K562 (cell line): ENCODE results near the gene IL26. TPM values are rescaled to one million over a fixed set of nuclear protein-coding genes. Genes with fewer than 3 reads are reported as not detected.

Source experiments
- ATAC-seq: fragments of 200-7000 bp; cut with Tn5 transposase; 3 replicates; pipeline ENCODE4 v1.9.1; 2020; ENCODE audit warnings: moderate library complexity
- BruUV-seq: library from RNA; stranded (reverse); fragments of 400-500 nt; replicated peaks from 2 replicates; lab custom pipeline; 2021; lab: Mats Ljungman, UMichigan
- CTCF ChIA-PET: fragments of 300-600 bp; formaldehyde crosslinking; extraction: SDS; loops from one replicate; lab custom pipeline; 2021; ENCODE audit warnings: low intra/inter-chr PET ratio; lab: Yijun Ruan, JAX
- POLR2A ChIA-PET: fragments of 300-600, 350-650 bp; sonication (Branson Sonifier 250); formaldehyde crosslinking; extraction: SDS; loops from one replicate; lab custom pipeline; 2021; ENCODE audit warnings: antibody characterized with exemption, inconsistent platforms; lab: Yijun Ruan, JAX
- DNase-seq, 4 experiments: peaks; one replicate each; pipeline versions ENCODE4 v3.0.0 to v3.0.0-alpha.2; 2011 to 2018; ENCODE audit warnings: low spot score in 3 of 4, mixed read lengths in 3 of 4; ENCODE audit errors: extremely low read depth in 1 of 4
- FAIRE-seq: peaks from 2 replicates; lab custom pipeline; 2011; peaks lifted over from hg19 to GRCh38; lab: Jason Lieb, UNC
- H2AFZ ChIP-seq: 2 replicates; pipeline ENCODE4 v1.6.0; 2011; ENCODE audit warnings: low read depth, low read length, control low read depth, inconsistent platforms
- H3K27ac ChIP-seq: fragments of 200-600 bp; 3 replicates; pipeline ENCODE4 v1.8.0; 2011; ENCODE audit warnings: low read depth, mild to moderate bottlenecking, control low read depth, inconsistent platforms, low read length, moderate library complexity, mixed read lengths; ENCODE audit errors: extremely low read depth
- H3K27me3 ChIP-seq, 2 experiments: fragments of 300-600 bp in 1 of 2; 2 replicates in 1 of 2; 3 replicates in 1 of 2; pipeline versions ENCODE4 v1.6.0 to v1.8.0; 2011; ENCODE audit warnings: inconsistent platforms in 2 of 2, low read length in 2 of 2, mild to moderate bottlenecking in 1 of 2, mixed read lengths in 1 of 2, moderate library complexity in 1 of 2; ENCODE audit not compliant: control insufficient read depth in 2 of 2, insufficient read depth in 2 of 2
- H3K36me3 ChIP-seq: fragments of 300-600 bp; 3 replicates; pipeline ENCODE4 v1.8.0; 2011; ENCODE audit warnings: mild to moderate bottlenecking, low read length, inconsistent platforms; ENCODE audit not compliant: control insufficient read depth, insufficient read depth
- H3K4me1 ChIP-seq, 2 experiments: fragments of 200-600 bp in 1 of 2; replicated peaks in 1 of 2; 2 replicates in 1 of 2; 3 replicates in 1 of 2; pipeline versions ENCODE4 v1.5.1 to v1.8.0; 2011; ENCODE audit warnings: inconsistent platforms in 2 of 2, low read length in 2 of 2, mild to moderate bottlenecking in 1 of 2, mixed read lengths in 1 of 2, moderate library complexity in 1 of 2; ENCODE audit not compliant: control insufficient read depth in 2 of 2, insufficient read depth in 2 of 2
- H3K4me2 ChIP-seq: 2 replicates; pipeline ENCODE4 v1.6.1; 2011; ENCODE audit warnings: low read length, control low read depth, inconsistent platforms, mixed read lengths; ENCODE audit not compliant: insufficient read depth
- H3K4me3 ChIP-seq: fragments of 200-600 bp; sonication (generic), shearing (Covaris generic); 2 replicates; pipeline ENCODE4 v1.5.1; 2016; ENCODE audit warnings: control low read depth, inconsistent platforms
- H3K79me2 ChIP-seq: fragments of 200-600 bp; 3 replicates; pipeline ENCODE4 v1.8.0; 2011; ENCODE audit warnings: low read length, inconsistent platforms; ENCODE audit not compliant: control insufficient read depth, insufficient read depth
- H3K9ac ChIP-seq, 2 experiments: 2 replicates each; pipeline versions ENCODE4 v1.6.0 to v1.6.1; 2011; ENCODE audit warnings: low read depth in 2 of 2, low read length in 2 of 2, control low read depth in 1 of 2, inconsistent platforms in 1 of 2, mild to moderate bottlenecking in 1 of 2, mixed read lengths in 1 of 2; ENCODE audit not compliant: insufficient read depth in 1 of 2
- H3K9me1 ChIP-seq: one replicate; pipeline ENCODE4 v1.6.0; 2011; ENCODE audit warnings: inconsistent platforms, mild to moderate bottlenecking, low read length, moderate library complexity; ENCODE audit not compliant: control insufficient read depth, insufficient read depth
- H3K9me3 ChIP-seq: replicated peaks from 2 replicates; pipeline ENCODE4 v1.5.1; 2011; ENCODE audit warnings: low read depth, low read length, inconsistent platforms; ENCODE audit not compliant: control insufficient read depth, insufficient read depth
- H4K20me1 ChIP-seq: replicated peaks from 2 replicates; pipeline ENCODE4 v1.6.1; 2011; ENCODE audit warnings: low read length, inconsistent platforms, mixed read lengths; ENCODE audit not compliant: control insufficient read depth, insufficient read depth
- BACH1 ChIP-seq: fragments of 200-800 bp; sonication (Bioruptor generic); IDR thresholded peaks from 2 replicates; pipeline ENCODE4 v1.6.1; 2016; ENCODE audit warnings: missing genetic modification characterization, missing compliant biosample characterization
- C11orf30 ChIP-seq: fragments of 450-650 bp; IDR thresholded peaks from 2 replicates; pipeline ENCODE4 v1.6.1; 2016; ENCODE audit warnings: low read depth, mild to moderate bottlenecking
- GATA2 ChIP-seq: sonication (generic); formaldehyde crosslinking; IDR thresholded peaks from 2 replicates; pipeline ENCODE4 v1.4.0; 2020; ENCODE audit warnings: mild to moderate bottlenecking, missing genetic modification reagents
- HMGN3 ChIP-seq: IDR thresholded peaks from 2 replicates; pipeline ENCODE4 v1.6.1; 2011; ENCODE audit warnings: borderline replicate concordance, low read depth, mild to moderate bottlenecking, mixed read lengths, low read length; ENCODE audit not compliant: insufficient read length; ENCODE audit errors: extremely low read depth
- L3MBTL2 ChIP-seq: fragments of 450-650 bp; IDR thresholded peaks from 2 replicates; pipeline ENCODE4 v1.6.1; 2016; ENCODE audit warnings: mild to moderate bottlenecking, moderate library complexity
- NR1H2 ChIP-seq: sonication (generic); formaldehyde crosslinking; IDR thresholded peaks from 2 replicates; pipeline ENCODE4 v1.4.0; 2020; ENCODE audit warnings: mild to moderate bottlenecking, missing genetic modification reagents
- RFX5 ChIP-seq: IDR thresholded peaks from 2 replicates; pipeline ENCODE4 v1.6.1; 2011; ENCODE audit warnings: low read depth, mild to moderate bottlenecking, improper control_type of control experiment, low read length
- SMAD2 ChIP-seq: fragments of 150-350 bp; IDR thresholded peaks from 2 replicates; pipeline ENCODE4 v1.6.1; 2014; ENCODE audit warnings: low read depth, mild to moderate bottlenecking, low read length
- STAG1 ChIP-seq: sonication (generic); formaldehyde crosslinking; IDR thresholded peaks from 2 replicates; pipeline ENCODE4 v1.5.0; 2020; ENCODE audit warnings: missing genetic modification reagents, borderline replicate concordance
- WGBS: fragments of 100-300 bp; shearing (Covaris generic); methylation state at CpG from one replicate; pipeline ENCODE4 v1.1.6; 2016; ENCODE audit warnings: low coverage, mixed read lengths; ENCODE audit not compliant: insufficient coverage; ENCODE audit errors: missing lambda C conversion rate; 5-methylcytosine and 5-hydroxymethylcytosine counted together
- in situ Hi-C: fragments of 300-500 bp; cut with MboI; formaldehyde crosslinking; loops from 4 replicates; pipeline ENCODE4 v1.15.0; 2018; ENCODE audit warnings: inconsistent platforms, mixed read lengths
- intact Hi-C: fragments of 100-400 bp; cut with micrococcal nuclease; formaldehyde crosslinking; loops from 2 replicates; pipeline ENCODE4 v1.14.2; 2022
- polyA plus RNA-seq, 8 experiments: library from polyadenylated mRNA; depleted of rRNA in 4 of 8; stranded (reverse) in 5 of 8; unstranded in 3 of 8; fragments of >200 nt; fragmentation: Nextera tagmentation in 2 of 8; fragmentation: Illumina TruSeq in 1 of 8; extraction: Ambion mirVana in 2 of 8; extraction: Trizol in 1 of 8; gene quantifications; 2 replicates each; pipeline versions ENCODE4 v1.2.1 to v1.2.3, GENCODE V29; 2011 to 2014; ENCODE audit warnings: inconsistent platforms in 1 of 8, missing spikeins in 1 of 8
- total RNA-seq, 7 experiments: library from RNA; depleted of rRNA in 6 of 7; stranded (reverse); fragments of >200 nt in 6 of 7; fragmentation: Illumina TruSeq in 2 of 7; extraction: Trizol in 2 of 7; gene quantifications; 2 replicates each; pipeline versions ENCODE4 v1.2.1 to v1.2.3, GENCODE V29; 2011 to 2021; ENCODE audit warnings: low replicate concordance in 1 of 7
- TF ChIP-seq, protein P1 (sequence below): sonication (generic); formaldehyde crosslinking; IDR thresholded peaks from 2 replicates; pipeline ENCODE4 v1.8.0; 2022; ENCODE audit warnings: mild to moderate bottlenecking, missing genetic modification reagents
- TF ChIP-seq, protein P2 (sequence below): fragments of 250-450 bp; sonication (Bioruptor Pico); IDR thresholded peaks from 2 replicates; pipeline ENCODE4 v1.5.0; 2022; ENCODE audit warnings: mild to moderate bottlenecking
- TF ChIP-seq, protein P3 (sequence below): fragments of 450-650 bp; formaldehyde crosslinking; IDR thresholded peaks from 2 replicates; pipeline ENCODE4 v1.4.0; 2020; ENCODE audit warnings: mild to moderate bottlenecking, moderate library complexity
- TF ChIP-seq, protein P4 (sequence below): fragments of 450-650 bp; IDR thresholded peaks from 2 replicates; pipeline ENCODE4 v1.6.1; 2017; ENCODE audit warnings: antibody characterized with exemption, mild to moderate bottlenecking

IL26 gene
- total and polyA plus RNA-seq, 9 of the 15 experiments (the other 6 are each of a cell fraction or from before 2014, with no cell fraction given): not detected

DNA sequence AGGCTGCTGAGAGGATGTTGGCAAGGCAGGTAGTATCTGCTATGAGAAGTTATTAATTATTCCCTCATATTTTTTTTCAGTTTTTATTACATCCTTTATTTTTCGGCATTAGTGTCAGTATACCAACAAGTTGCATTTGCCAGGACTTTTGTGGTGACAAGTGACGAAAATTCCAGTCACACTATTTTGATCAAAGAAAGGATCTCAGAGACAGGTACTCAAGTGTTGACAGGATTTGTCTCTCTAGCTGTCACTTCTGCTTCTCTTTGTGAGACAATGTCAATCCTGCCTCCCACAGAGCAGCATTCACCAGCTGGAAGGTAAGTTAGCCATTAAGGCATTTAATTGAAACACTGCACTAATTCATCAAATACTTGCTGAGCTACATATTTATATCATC lies 48.0 kb downstream of the IL26 start:
- no peaks in the 10 kb centered on the region for H3K27me3 ChIP-seq
- ChIA-PET POLR2A (interaction anchor here (1.2 kb wide), 1 partner anchor 11 kb away, joined by 3 read pairs; no protein-coding TSS in a partner anchor), CTCF (no interaction called here)
- H3K36me3 ChIP-seq: no peaks in the 10 kb centered on the region
- intact Hi-C loops: no loop called here
- TF ChIP-seq C11orf30 (no peak), RFX5 (no peak), STAG1 (CRISPR knock-in tag) (no peak), GATA2 (no peak), BACH1 (tag) (no peak), SMAD2 (no peak), NR1H2 (CRISPR knock-in tag) (no peak), HMGN3 (no peak), L3MBTL2 (no peak)
- TF ChIP-seq, protein P1, sequence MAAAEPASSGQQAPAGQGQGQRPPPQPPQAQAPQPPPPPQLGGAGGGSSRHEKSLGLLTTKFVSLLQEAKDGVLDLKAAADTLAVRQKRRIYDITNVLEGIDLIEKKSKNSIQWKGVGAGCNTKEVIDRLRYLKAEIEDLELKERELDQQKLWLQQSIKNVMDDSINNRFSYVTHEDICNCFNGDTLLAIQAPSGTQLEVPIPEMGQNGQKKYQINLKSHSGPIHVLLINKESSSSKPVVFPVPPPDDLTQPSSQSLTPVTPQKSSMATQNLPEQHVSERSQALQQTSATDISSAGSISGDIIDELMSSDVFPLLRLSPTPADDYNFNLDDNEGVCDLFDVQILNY (CRISPR knock-in tag): no peak
- TF ChIP-seq, protein P2, sequence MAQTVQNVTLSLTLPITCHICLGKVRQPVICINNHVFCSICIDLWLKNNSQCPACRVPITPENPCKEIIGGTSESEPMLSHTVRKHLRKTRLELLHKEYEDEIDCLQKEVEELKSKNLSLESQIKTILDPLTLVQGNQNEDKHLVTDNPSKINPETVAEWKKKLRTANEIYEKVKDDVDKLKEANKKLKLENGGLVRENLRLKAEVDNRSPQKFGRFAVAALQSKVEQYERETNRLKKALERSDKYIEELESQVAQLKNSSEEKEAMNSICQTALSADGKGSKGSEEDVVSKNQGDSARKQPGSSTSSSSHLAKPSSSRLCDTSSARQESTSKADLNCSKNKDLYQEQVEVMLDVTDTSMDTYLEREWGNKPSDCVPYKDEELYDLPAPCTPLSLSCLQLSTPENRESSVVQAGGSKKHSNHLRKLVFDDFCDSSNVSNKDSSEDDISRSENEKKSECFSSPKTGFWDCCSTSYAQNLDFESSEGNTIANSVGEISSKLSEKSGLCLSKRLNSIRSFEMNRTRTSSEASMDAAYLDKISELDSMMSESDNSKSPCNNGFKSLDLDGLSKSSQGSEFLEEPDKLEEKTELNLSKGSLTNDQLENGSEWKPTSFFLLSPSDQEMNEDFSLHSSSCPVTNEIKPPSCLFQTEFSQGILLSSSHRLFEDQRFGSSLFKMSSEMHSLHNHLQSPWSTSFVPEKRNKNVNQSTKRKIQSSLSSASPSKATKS (CRISPR knock-in tag): no peak
- TF ChIP-seq, protein P3, sequence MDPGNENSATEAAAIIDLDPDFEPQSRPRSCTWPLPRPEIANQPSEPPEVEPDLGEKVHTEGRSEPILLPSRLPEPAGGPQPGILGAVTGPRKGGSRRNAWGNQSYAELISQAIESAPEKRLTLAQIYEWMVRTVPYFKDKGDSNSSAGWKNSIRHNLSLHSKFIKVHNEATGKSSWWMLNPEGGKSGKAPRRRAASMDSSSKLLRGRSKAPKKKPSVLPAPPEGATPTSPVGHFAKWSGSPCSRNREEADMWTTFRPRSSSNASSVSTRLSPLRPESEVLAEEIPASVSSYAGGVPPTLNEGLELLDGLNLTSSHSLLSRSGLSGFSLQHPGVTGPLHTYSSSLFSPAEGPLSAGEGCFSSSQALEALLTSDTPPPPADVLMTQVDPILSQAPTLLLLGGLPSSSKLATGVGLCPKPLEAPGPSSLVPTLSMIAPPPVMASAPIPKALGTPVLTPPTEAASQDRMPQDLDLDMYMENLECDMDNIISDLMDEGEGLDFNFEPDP (CRISPR knock-in tag): no peak
- TF ChIP-seq, protein P4, sequence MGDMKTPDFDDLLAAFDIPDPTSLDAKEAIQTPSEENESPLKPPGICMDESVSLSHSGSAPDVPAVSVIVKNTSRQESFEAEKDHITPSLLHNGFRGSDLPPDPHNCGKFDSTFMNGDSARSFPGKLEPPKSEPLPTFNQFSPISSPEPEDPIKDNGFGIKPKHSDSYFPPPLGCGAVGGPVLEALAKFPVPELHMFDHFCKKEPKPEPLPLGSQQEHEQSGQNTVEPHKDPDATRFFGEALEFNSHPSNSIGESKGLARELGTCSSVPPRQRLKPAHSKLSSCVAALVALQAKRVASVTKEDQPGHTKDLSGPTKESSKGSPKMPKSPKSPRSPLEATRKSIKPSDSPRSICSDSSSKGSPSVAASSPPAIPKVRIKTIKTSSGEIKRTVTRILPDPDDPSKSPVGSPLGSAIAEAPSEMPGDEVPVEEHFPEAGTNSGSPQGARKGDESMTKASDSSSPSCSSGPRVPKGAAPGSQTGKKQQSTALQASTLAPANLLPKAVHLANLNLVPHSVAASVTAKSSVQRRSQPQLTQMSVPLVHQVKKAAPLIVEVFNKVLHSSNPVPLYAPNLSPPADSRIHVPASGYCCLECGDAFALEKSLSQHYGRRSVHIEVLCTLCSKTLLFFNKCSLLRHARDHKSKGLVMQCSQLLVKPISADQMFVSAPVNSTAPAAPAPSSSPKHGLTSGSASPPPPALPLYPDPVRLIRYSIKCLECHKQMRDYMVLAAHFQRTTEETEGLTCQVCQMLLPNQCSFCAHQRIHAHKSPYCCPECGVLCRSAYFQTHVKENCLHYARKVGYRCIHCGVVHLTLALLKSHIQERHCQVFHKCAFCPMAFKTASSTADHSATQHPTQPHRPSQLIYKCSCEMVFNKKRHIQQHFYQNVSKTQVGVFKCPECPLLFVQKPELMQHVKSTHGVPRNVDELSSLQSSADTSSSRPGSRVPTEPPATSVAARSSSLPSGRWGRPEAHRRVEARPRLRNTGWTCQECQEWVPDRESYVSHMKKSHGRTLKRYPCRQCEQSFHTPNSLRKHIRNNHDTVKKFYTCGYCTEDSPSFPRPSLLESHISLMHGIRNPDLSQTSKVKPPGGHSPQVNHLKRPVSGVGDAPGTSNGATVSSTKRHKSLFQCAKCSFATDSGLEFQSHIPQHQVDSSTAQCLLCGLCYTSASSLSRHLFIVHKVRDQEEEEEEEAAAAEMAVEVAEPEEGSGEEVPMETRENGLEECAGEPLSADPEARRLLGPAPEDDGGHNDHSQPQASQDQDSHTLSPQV: no peak
- in situ Hi-C loops: no loop called here
- H3K27ac ChIP-seq: no peak overlapping the region
- no peak for FAIRE-seq
- no peak overlapping the region for H2AFZ ChIP-seq
- no TSS peak for BruUV-seq
- no peaks in the 10 kb centered on the region for H3K9me1 ChIP-seq
- no peak for DNase-seq
- no peaks in the 10 kb centered on the region; a peak in 1 of 5 replicates for H3K4me1 ChIP-seq
- no peaks in the 10 kb centered on the region for H3K79me2 ChIP-seq
- H3K4me3 ChIP-seq: no peak overlapping the region
- H3K9me3 ChIP-seq: no peaks in the 10 kb centered on the region
- no peak overlapping the region for H3K4me2 ChIP-seq
- WGBS: 19% methylated on average over 2 of the region's 2 CpGs
- no peaks in the 10 kb centered on the region for H4K20me1 ChIP-seq
- no peak for ATAC-seq
- no peak overlapping the region for H3K9ac ChIP-seq
